ENCODE measurements around the gene SNX25. TPM values are rescaled to one million over a fixed set of nuclear protein-coding genes. Genes with fewer than 3 reads are reported as not detected.

The SNX25 gene
- total RNA-seq, 1 experiment from 2014 or later = 16.7 TPM

DNA sequence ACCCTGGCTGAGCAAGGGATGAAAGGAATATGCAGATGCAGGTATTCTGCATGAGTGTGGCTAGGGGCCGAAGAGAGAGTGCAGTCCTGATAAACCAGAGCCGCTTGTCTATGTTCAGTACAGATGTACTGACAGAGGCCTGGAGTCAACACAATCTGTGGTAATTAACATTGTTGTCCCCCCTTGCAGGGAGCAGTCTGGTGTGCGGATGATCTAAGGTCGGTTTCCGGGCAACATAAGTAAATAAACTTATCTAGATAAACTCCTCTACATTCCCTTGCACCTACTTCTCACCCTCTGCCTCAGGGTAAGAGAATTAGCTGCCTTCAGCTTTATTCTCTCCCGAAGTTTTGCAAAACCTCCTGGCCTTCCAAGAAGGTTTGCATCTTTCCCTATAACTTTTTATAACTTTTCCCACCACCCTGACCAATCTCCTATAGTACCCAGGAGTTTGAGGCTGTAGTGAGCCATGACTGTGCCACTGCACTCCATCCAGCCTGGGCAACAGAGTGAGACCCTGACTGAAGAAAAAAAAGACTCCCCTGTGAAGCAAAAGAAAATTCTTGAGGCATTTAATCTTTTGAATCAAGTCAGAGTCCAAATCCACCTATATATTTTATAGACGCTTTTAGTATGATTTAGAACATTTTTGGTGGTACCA is 26.6 kb downstream of the SNX25 start:
- Histone ChIP-seq H3K27ac (ENCODE audit: low read length) (no peak overlapping the region), H3K36me3 (ENCODE audit: control insufficient read depth, insufficient read depth, low read length) (no peaks in the 10 kb centered on the region), H3K4me3 (ENCODE audit: low read depth in 2 of 2, low read length in 2 of 2) (no peak overlapping the region), H3K9me3 (ENCODE audit: control insufficient read depth, insufficient read depth, low read depth, low read length) (0 out of 2 replicates have a peak, but pooled peaks cover 2% of the 10 kb centered on the region), H3K4me1 (ENCODE audit: control insufficient read depth, insufficient read depth, low read length) (no peaks in the 10 kb centered on the region), H3K27me3 (ENCODE audit: control insufficient read depth, insufficient read depth, low read length) (no peaks in the 10 kb centered on the region)
- CTCF ChIA-PET = no interaction called here
- no TSS peak for BruUV-seq (replicated peaks)
- in situ Hi-C loops (cut with HindIII; ENCODE audit: low pct_unique_long_range_greater_than_20kb, low sequenced_read_pairs) = no loop called here
- intact Hi-C loops (cut with micrococcal nuclease; ENCODE audit: unreplicated experiment) = no loop called here
- peak; percentile 56; the same call in 1 of the 2 replicates for ATAC-seq
- TF ChIP-seq, protein P1, sequence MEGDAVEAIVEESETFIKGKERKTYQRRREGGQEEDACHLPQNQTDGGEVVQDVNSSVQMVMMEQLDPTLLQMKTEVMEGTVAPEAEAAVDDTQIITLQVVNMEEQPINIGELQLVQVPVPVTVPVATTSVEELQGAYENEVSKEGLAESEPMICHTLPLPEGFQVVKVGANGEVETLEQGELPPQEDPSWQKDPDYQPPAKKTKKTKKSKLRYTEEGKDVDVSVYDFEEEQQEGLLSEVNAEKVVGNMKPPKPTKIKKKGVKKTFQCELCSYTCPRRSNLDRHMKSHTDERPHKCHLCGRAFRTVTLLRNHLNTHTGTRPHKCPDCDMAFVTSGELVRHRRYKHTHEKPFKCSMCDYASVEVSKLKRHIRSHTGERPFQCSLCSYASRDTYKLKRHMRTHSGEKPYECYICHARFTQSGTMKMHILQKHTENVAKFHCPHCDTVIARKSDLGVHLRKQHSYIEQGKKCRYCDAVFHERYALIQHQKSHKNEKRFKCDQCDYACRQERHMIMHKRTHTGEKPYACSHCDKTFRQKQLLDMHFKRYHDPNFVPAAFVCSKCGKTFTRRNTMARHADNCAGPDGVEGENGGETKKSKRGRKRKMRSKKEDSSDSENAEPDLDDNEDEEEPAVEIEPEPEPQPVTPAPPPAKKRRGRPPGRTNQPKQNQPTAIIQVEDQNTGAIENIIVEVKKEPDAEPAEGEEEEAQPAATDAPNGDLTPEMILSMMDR (IDR thresholded peaks at IDR 0.05) = no peak
- TF ChIP-seq SIN3A (IDR thresholded peaks at IDR 0.05; ENCODE audit: borderline replicate concordance, insufficient read depth, low read depth, low read length) (no peak), REST (IDR thresholded peaks at IDR 0.05; ENCODE audit: insufficient read depth in 1 of 2, low read depth in 2 of 2, low read length in 1 of 2) (no peak), TCF7L2 (IDR thresholded peaks at IDR 0.05; ENCODE audit: low read depth, low read length) (no peak), POLR2AphosphoS5 (IDR thresholded peaks at IDR 0.05; ENCODE audit: low read depth, low read length) (no peak)
- POLR2A ChIA-PET = no interaction called here
- DNase-seq (ENCODE audit: low read depth, low spot score) = no peak

GRCh38 chr4:185237175-185237574 is 27.8 kb downstream of the SNX25 start:
- H3K9me3 ChIP-seq (ENCODE audit: control insufficient read depth, insufficient read depth, low read depth, low read length) = 0 out of 2 replicates have a peak, but pooled peaks cover 2% of the 10 kb centered on the region
- ChIA-PET POLR2A (no interaction called here), CTCF (no interaction called here)
- H3K4me3 ChIP-seq (ENCODE audit: low read depth in 2 of 2, low read length in 2 of 2) = no peak overlapping the region
- intact Hi-C loops (cut with micrococcal nuclease; ENCODE audit: unreplicated experiment) = no loop called here
- no peaks in the 10 kb centered on the region for H3K4me1 ChIP-seq (ENCODE audit: control insufficient read depth, insufficient read depth, low read length)
- ATAC-seq = no peak
- TF ChIP-seq SIN3A (IDR thresholded peaks at IDR 0.05; ENCODE audit: borderline replicate concordance, insufficient read depth, low read depth, low read length) (no peak), POLR2AphosphoS5 (IDR thresholded peaks at IDR 0.05; ENCODE audit: low read depth, low read length) (no peak), TCF7L2 (IDR thresholded peaks at IDR 0.05; ENCODE audit: low read depth, low read length) (no peak), REST (IDR thresholded peaks at IDR 0.05; ENCODE audit: insufficient read depth in 1 of 2, low read depth in 2 of 2, low read length in 1 of 2) (no peak)
- TF ChIP-seq, protein P1 (IDR thresholded peaks at IDR 0.05) = no peak
- H3K27me3 ChIP-seq (ENCODE audit: control insufficient read depth, insufficient read depth, low read length) = no peaks in the 10 kb centered on the region
- BruUV-seq (replicated peaks) = no TSS peak
- no peak overlapping the region for H3K27ac ChIP-seq (ENCODE audit: low read length)
- in situ Hi-C loops (cut with HindIII; ENCODE audit: low pct_unique_long_range_greater_than_20kb, low sequenced_read_pairs) = no loop called here
- no peaks in the 10 kb centered on the region for H3K36me3 ChIP-seq (ENCODE audit: control insufficient read depth, insufficient read depth, low read length)
- no peak for DNase-seq (ENCODE audit: low read depth, low spot score)
